Measurements from ENCODE around the gene PIGN.

GRCh38 chr18:62028715-62029114, 158.1 kb downstream of the PIGN start:
- no peak for TF ChIP-seq CTCF (IDR thresholded peaks at IDR 0.05; ENCODE audit: borderline replicate concordance, extremely low read depth, low read length, poor library complexity, severe bottlenecking)
- no peak for TF ChIP-seq EZH2 (IDR thresholded peaks at IDR 0.05; ENCODE audit: borderline replicate concordance, low read depth, low read length, severe bottlenecking)
